CD4-positive, alpha-beta T cell treated with Interleukin-6 for 4 hours (primary cell): Measurements from ENCODE around the gene MGAT5.

Source experiments
- DNase-seq: peaks from one replicate; pipeline ENCODE4 v3.0.0-alpha.2; 2020; ENCODE audit warnings: mixed read lengths

The MGAT5 gene

GRCh38 chr2:134370655-134371445 is 117.0 kb downstream of the MGAT5 start:
- DNase-seq, result no peak

- no peak for DNase-seq
Measured at GRCh38 chr2:134372141-134372540, 118.3 kb downstream of the MGAT5 start.

GRCh38 chr2:134372611-134373131 is 118.8 kb downstream of the MGAT5 start:
- no peak for DNase-seq

- DNase-seq, result no peak
Measured at GRCh38 chr2:134375935-134376334, 122.1 kb downstream of the MGAT5 start.

- DNase-seq, result no peak
Measured at GRCh38 chr2:134377730-134378129, 123.9 kb downstream of the MGAT5 start.

- no peak for DNase-seq
Measured at GRCh38 chr2:134379293-134379692, 125.4 kb downstream of the MGAT5 start.

GRCh38 chr2:134379722-134380121 is 125.8 kb downstream of the MGAT5 start:
- DNase-seq, result no peak

- DNase-seq, result no peak
Measured at GRCh38 chr2:134381141-134381540, 127.3 kb downstream of the MGAT5 start.

GRCh38 chr2:134384131-134384530 is 130.3 kb downstream of the MGAT5 start:
- no peak for DNase-seq

GRCh38 chr2:134385195-134385594 is 131.3 kb downstream of the MGAT5 start:
- DNase-seq, result no peak

- no peak for DNase-seq
Measured at GRCh38 chr2:134386310-134386709, 132.4 kb downstream of the MGAT5 start.

- DNase-seq, result no peak
Measured at GRCh38 chr2:134389381-134389780, 135.5 kb downstream of the MGAT5 start.

GRCh38 chr2:134391751-134392160 is 137.9 kb downstream of the MGAT5 start:
- DNase-seq, result no peak

GRCh38 chr2:134392442-134393074 is 138.7 kb downstream of the MGAT5 start:
- no peak for DNase-seq

- no peak for DNase-seq
Measured at GRCh38 chr2:134393075-134393461, 139.2 kb downstream of the MGAT5 start.

GRCh38 chr2:134395779-134396178 is 141.9 kb downstream of the MGAT5 start:
- no peak for DNase-seq

- DNase-seq, result no peak
Measured at GRCh38 chr2:134396493-134396892, 142.6 kb downstream of the MGAT5 start.

GRCh38 chr2:134397146-134397896 is 143.4 kb downstream of the MGAT5 start:
- DNase-seq, result no peak

- no peak for DNase-seq
Measured at GRCh38 chr2:134398300-134398699, 144.4 kb downstream of the MGAT5 start.

- DNase-seq, result no peak
Measured at GRCh38 chr2:134399096-134399495, 145.2 kb downstream of the MGAT5 start.

- DNase-seq, result no peak
Measured at GRCh38 chr2:134401081-134401497, 147.2 kb downstream of the MGAT5 start.

GRCh38 chr2:134401789-134402188 is 147.9 kb downstream of the MGAT5 start:
- no peak for DNase-seq

GRCh38 chr2:134402410-134402809 is 148.5 kb downstream of the MGAT5 start:
- DNase-seq, result no peak
